Lower leg skin (tissue), 3 donors: Measurements from ENCODE around the gene CCDC177.

Experiments used
- POLR2A ChIP-seq, 2 donors: fragments of 450-650 bp; IDR thresholded peaks; one replicate each; pipeline ENCODE4 v1.6.1; 2016 to 2017; ENCODE audit warnings: antibody characterized with exemption in 2 of 2, mild to moderate bottlenecking in 1 of 2, moderate library complexity in 1 of 2
- TF ChIP-seq, protein P1 (sequence below), 3 donors: fragments of 450-650 bp; IDR thresholded peaks; one replicate each; pipeline ENCODE4 v1.5.1; 2016; ENCODE audit warnings: antibody characterized with exemption in 3 of 3, mild to moderate bottlenecking in 3 of 3, moderate library complexity in 2 of 3

DNA sequence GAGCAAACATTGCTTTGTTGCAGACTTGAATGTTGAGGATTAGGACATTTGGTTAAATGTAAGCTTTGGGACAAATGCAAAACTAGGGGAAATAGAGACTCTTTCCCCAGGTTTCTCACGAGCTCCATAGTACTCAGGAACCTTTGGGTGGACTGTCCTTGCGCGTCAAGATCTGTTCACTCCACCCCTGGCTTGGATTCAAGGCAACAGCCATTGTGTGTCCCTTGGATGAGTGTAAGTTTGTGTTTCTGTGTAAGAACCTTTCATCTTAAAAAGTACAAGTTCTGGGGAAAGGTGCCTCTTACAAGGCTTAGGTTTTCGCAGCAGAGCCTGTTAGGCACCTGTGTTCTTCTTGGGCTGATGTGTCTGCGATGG lies 40.4 kb upstream of the CCDC177 start:
- TF ChIP-seq, protein P1, sequence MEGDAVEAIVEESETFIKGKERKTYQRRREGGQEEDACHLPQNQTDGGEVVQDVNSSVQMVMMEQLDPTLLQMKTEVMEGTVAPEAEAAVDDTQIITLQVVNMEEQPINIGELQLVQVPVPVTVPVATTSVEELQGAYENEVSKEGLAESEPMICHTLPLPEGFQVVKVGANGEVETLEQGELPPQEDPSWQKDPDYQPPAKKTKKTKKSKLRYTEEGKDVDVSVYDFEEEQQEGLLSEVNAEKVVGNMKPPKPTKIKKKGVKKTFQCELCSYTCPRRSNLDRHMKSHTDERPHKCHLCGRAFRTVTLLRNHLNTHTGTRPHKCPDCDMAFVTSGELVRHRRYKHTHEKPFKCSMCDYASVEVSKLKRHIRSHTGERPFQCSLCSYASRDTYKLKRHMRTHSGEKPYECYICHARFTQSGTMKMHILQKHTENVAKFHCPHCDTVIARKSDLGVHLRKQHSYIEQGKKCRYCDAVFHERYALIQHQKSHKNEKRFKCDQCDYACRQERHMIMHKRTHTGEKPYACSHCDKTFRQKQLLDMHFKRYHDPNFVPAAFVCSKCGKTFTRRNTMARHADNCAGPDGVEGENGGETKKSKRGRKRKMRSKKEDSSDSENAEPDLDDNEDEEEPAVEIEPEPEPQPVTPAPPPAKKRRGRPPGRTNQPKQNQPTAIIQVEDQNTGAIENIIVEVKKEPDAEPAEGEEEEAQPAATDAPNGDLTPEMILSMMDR (IDR thresholded peaks at IDR 0.05), result no peak
- no peak for TF ChIP-seq POLR2A (IDR thresholded peaks at IDR 0.05)
